H1 (cell line): ENCODE results near the gene NLRP6. TPM values are rescaled to one million over a fixed set of nuclear protein-coding genes. Genes with fewer than 3 reads are reported as not detected.

Experiments
- CBX5 ChIP-seq: fragments of 300-800, 300-1000 bp; sonication (generic); IDR thresholded peaks from 2 replicates; pipeline ENCODE4 v1.7.1; 2016; ENCODE audit warnings: antibody characterized with exemption, low read length, low read depth
- CHD2 ChIP-seq: IDR thresholded peaks from 2 replicates; pipeline ENCODE4 v1.6.1; 2012; ENCODE audit warnings: low read length, improper control_type of control experiment
- CHD7 ChIP-seq: fragments of 300-600 bp; sonication (generic); IDR thresholded peaks from 2 replicates; pipeline ENCODE4 v1.7.1; 2012; ENCODE audit warnings: low read length, moderate library complexity, mild to moderate bottlenecking, inconsistent platforms; ENCODE audit not compliant: insufficient replicate concordance
- CTBP2 ChIP-seq: IDR thresholded peaks from 2 replicates; pipeline ENCODE4 v1.7.0; 2011; ENCODE audit warnings: borderline replicate concordance, mild to moderate bottlenecking, moderate library complexity, mixed read lengths, low read length; ENCODE audit not compliant: insufficient read depth, insufficient read length
- GABPA ChIP-seq: IDR thresholded peaks from 2 replicates; pipeline ENCODE4 v1.6.1; 2011; ENCODE audit warnings: mild to moderate bottlenecking, low read length, moderate library complexity, borderline replicate concordance; ENCODE audit not compliant: insufficient read depth
- MAX ChIP-seq: IDR thresholded peaks from 2 replicates; pipeline ENCODE4 v1.6.1; 2012; ENCODE audit warnings: inconsistent platforms
- PHF8 ChIP-seq: fragments of 200-600 bp; sonication (generic); conservative IDR thresholded peaks from 2 replicates; pipeline ENCODE4 v1.7.1; 2012; ENCODE audit warnings: low read depth, mild to moderate bottlenecking, inconsistent platforms, low read length, moderate library complexity
- RNF2 ChIP-seq: fragments of 200-900, 300-1000 bp; sonication (generic); IDR thresholded peaks from 2 replicates; pipeline ENCODE4 v1.7.1; 2016; ENCODE audit warnings: borderline replicate concordance, low read depth, mild to moderate bottlenecking, antibody characterized with exemption, low read length; ENCODE audit not compliant: poor library complexity, severe bottlenecking; ENCODE audit errors: missing control alignments
- polyA plus RNA-seq, 7 experiments: library from polyadenylated mRNA; depleted of rRNA in 3 of 7; stranded (reverse) in 5 of 7; unstranded in 2 of 7; fragments of >200 nt in 5 of 7; fragments of 200-250 nt in 2 of 7; gene quantifications; 1 replicate in 5 of 7; 2 replicates in 1 of 7; 4 replicates in 1 of 7; pipeline versions ENCODE4 v1.2.1 to v1.2.3, GENCODE V29; 2011 to 2013; ENCODE audit warnings: missing spikeins in 2 of 7, mixed read lengths in 2 of 7
- total RNA-seq: library from RNA; stranded (reverse); fragmentation: NEBNext Ultra II Directional; extraction: Animal tissue kit (Norgen Biotek cat#: 25700); gene quantifications from 2 replicates; pipeline ENCODE4 v1.2.1, GENCODE V29; 2021
- TF ChIP-seq, protein P1 (sequence below): IDR thresholded peaks from 2 replicates; pipeline ENCODE4 v1.6.1; 2012; ENCODE audit warnings: inconsistent platforms

NLRP6 gene
- total and polyA plus RNA-seq, 2 of the 8 experiments (the other 6 are each of a cell fraction or from before 2014, with no cell fraction given) = not detected

DNA sequence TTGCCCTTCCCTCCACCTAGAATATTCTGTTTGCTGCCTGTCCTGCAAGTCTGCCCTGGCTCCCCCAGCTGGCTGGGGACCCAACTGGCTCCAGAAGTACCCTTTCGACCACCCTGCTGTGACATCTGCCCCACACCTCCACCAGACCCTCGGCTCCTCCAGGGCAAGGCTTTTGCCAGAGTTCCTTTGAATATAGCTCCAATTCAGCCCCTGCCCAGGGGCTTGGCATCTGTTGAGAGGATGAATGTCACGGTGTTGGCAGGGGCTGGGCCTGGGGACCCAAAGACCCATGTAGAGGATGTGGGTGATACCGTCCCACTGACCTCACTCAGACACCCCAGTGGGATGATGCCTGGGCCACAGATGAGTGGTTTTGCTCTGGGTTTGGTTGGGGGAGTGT lies 4.0 kb downstream of the NLRP6 start (continued):
- TF ChIP-seq MAX = no peak
- no peak for TF ChIP-seq PHF8
- no peak for TF ChIP-seq CHD7
- no peak for TF ChIP-seq RNF2
- TF ChIP-seq GABPA = no peak
- TF ChIP-seq CBX5 = no peak
- TF ChIP-seq, protein P1, sequence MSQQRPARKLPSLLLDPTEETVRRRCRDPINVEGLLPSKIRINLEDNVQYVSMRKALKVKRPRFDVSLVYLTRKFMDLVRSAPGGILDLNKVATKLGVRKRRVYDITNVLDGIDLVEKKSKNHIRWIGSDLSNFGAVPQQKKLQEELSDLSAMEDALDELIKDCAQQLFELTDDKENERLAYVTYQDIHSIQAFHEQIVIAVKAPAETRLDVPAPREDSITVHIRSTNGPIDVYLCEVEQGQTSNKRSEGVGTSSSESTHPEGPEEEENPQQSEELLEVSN = no peak
- TF ChIP-seq CTBP2 = no peak
- TF ChIP-seq CHD2 = no peak
